ENCODE results near the gene GCC2. TPM values are rescaled to one million over a fixed set of nuclear protein-coding genes. Genes with fewer than 3 reads are reported as not detected.

Gene GCC2
- total and polyA plus RNA-seq, 9 of the 15 experiments (the other 6 are each of a cell fraction or from before 2014, with no cell fraction given), result 11.4 to 35.7 (median 19.9) TPM

DNA sequence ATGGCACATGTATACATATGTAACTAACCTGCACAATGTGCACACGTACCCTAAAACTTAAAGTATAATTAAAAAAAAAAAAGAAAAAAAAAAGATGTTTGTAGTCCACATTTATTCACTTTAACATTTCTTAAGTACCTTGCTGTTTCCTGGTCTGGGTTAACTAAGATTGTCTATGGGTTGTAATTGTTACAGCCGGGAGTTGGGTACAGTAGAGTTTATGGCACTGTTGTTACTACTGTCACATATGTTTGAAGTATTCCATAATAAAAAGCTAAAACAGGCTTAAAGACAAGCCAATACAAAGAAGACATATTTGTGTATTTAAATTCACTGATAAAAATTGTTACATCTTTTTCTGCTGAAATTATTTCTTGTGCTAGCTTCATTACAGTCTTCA is 36.2 kb downstream of the GCC2 start:
- Histone ChIP-seq H3K27ac (ENCODE audit: extremely low read depth, low read depth, low read length) (no peak overlapping the region), H3K4me2 (ENCODE audit: insufficient read depth, low read length) (no peak overlapping the region), H3K4me1 (replicated peaks in 1 of 2; ENCODE audit: control insufficient read depth in 2 of 2, insufficient read depth in 2 of 2, low read length in 2 of 2) (no peaks in the 10 kb centered on the region), H3K36me3 (ENCODE audit: control insufficient read depth, insufficient read depth, low read length) (peaks cover 58% of the 10 kb centered on the region; the same call in 2 of the 3 replicates), H2AFZ (ENCODE audit: low read depth, low read length) (no peak overlapping the region), H4K20me1 (replicated peaks; ENCODE audit: control insufficient read depth, insufficient read depth, low read length) (no peaks in the 10 kb centered on the region), H3K9ac (ENCODE audit: insufficient read depth in 1 of 2, low read depth in 2 of 2, low read length in 2 of 2) (no peak overlapping the region), H3K9me1 (ENCODE audit: control insufficient read depth, insufficient read depth, low read length) (no peaks in the 10 kb centered on the region), H3K4me3 (no peak overlapping the region), H3K27me3 (ENCODE audit: control insufficient read depth in 2 of 2, insufficient read depth in 2 of 2, low read length in 2 of 2) (no peaks in the 10 kb centered on the region), H3K9me3 (replicated peaks; ENCODE audit: control insufficient read depth, insufficient read depth, low read depth, low read length) (no peaks in the 10 kb centered on the region), H3K79me2 (ENCODE audit: control insufficient read depth, insufficient read depth, low read length) (no peaks in the 10 kb centered on the region)
- BruUV-seq (replicated peaks), result no TSS peak
- ChIA-PET POLR2A (no interaction called here), CTCF (ENCODE audit: low intra/inter-chr PET ratio) (no interaction called here)
- in situ Hi-C loops (cut with MboI) (no loop called here), intact Hi-C loops (cut with micrococcal nuclease) (no loop called here)
- no peak for DNase-seq (ENCODE audit: extremely low read depth in 1 of 4, low spot score in 3 of 4)
- FAIRE-seq, result no peak
- ATAC-seq, result no peak
- 100% methylated on average over 1 of the region's 2 CpGs for WGBS (ENCODE audit: insufficient coverage, low coverage, missing lambda C conversion rate)
- TF ChIP-seq ZNF217 (CRISPR knock-in tag; IDR thresholded peaks at IDR 0.05), result no peak
- TF ChIP-seq SAFB (IDR thresholded peaks at IDR 0.05; ENCODE audit: borderline replicate concordance, low read depth, low read length), result no peak
- no peak for TF ChIP-seq SREBF2 (CRISPR knock-in tag; IDR thresholded peaks at IDR 0.05)
- TF ChIP-seq, protein P1, sequence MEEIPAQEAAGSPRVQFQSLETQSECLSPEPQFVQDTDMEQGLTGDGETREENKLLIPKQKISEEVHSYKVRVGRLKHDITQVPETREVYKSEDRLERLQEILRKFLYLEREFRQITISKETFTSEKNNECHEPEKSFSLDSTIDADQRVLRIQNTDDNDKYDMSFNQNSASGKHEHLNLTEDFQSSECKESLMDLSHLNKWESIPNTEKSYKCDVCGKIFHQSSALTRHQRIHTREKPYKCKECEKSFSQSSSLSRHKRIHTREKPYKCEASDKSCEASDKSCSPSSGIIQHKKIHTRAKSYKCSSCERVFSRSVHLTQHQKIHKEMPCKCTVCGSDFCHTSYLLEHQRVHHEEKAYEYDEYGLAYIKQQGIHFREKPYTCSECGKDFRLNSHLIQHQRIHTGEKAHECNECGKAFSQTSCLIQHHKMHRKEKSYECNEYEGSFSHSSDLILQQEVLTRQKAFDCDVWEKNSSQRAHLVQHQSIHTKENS (CRISPR knock-in tag; IDR thresholded peaks at IDR 0.05), result no peak
- TF ChIP-seq ZNF785 (CRISPR knock-in tag; IDR thresholded peaks at IDR 0.05), result no peak
- TF ChIP-seq SMARCA5 (IDR thresholded peaks at IDR 0.05), result no peak
- TF ChIP-seq RBM22 (IDR thresholded peaks at IDR 0.05; ENCODE audit: low read depth, low read length, poor library complexity, severe bottlenecking), result no peak
- TF ChIP-seq RNF2 (IDR thresholded peaks at IDR 0.05), result no peak
- TF ChIP-seq TAF15 (IDR thresholded peaks at IDR 0.05; ENCODE audit: low read depth, low read length), result no peak
- TF ChIP-seq ZNF140 (CRISPR knock-in tag; IDR thresholded peaks at IDR 0.05), result no peak
- no peak for TF ChIP-seq USF1 (CRISPR knock-in tag; IDR thresholded peaks at IDR 0.05)
- TF ChIP-seq VEZF1 (CRISPR knock-in tag; IDR thresholded peaks at IDR 0.05), result no peak
- TF ChIP-seq NFRKB (IDR thresholded peaks at IDR 0.05; ENCODE audit: low read depth), result no peak
- no peak for TF ChIP-seq GTF2E2 (tag; IDR thresholded peaks at IDR 0.05)
- TF ChIP-seq HDAC6 (IDR thresholded peaks at IDR 0.05; ENCODE audit: low read depth, low read length), result no peak
- TF ChIP-seq ZNF507 (tag; conservative IDR thresholded peaks at IDR 0.05), result no peak
- TF ChIP-seq CREB5 (CRISPR knock-in tag; IDR thresholded peaks at IDR 0.05), result no peak
- TF ChIP-seq ZNF253 (CRISPR knock-in tag; conservative IDR thresholded peaks at IDR 0.05), result no peak
- no peak for TF ChIP-seq POU5F1 (IDR thresholded peaks at IDR 0.05; ENCODE audit: borderline replicate concordance, low read depth, low read length, partially characterized antibody)
- TF ChIP-seq NR3C1 (CRISPR knock-in tag; IDR thresholded peaks at IDR 0.05), result no peak
